ES-I3 (cell line): ENCODE measurements around the gene CYP3A7.
"Not testable (repeated sequence)": the region's sequence is repeated elsewhere in the genome, so short reads cannot be mapped to it uniquely, and the experiment has no call there.

Experiments used
- H3K36me3 ChIP-seq: 2 replicates; pipeline ENCODE4 v1.6.1; 2013; ENCODE audit warnings: mild to moderate bottlenecking, low read length, control low read depth, moderate library complexity; ENCODE audit not compliant: insufficient read depth
- H3K4me1 ChIP-seq: 2 replicates; pipeline ENCODE4 v1.6.1; 2013; ENCODE audit warnings: mild to moderate bottlenecking, control low read depth, low read length; ENCODE audit not compliant: insufficient read depth
- H3K9ac ChIP-seq: 2 replicates; pipeline ENCODE4 v1.6.1; 2013; ENCODE audit warnings: low read depth, mild to moderate bottlenecking, low read length, moderate library complexity
- H3K9me3 ChIP-seq: 2 replicates; pipeline ENCODE4 v1.6.1; 2013; ENCODE audit warnings: mild to moderate bottlenecking, low read length, moderate library complexity; ENCODE audit not compliant: control insufficient read depth, insufficient read depth

The CYP3A7 gene

DNA sequence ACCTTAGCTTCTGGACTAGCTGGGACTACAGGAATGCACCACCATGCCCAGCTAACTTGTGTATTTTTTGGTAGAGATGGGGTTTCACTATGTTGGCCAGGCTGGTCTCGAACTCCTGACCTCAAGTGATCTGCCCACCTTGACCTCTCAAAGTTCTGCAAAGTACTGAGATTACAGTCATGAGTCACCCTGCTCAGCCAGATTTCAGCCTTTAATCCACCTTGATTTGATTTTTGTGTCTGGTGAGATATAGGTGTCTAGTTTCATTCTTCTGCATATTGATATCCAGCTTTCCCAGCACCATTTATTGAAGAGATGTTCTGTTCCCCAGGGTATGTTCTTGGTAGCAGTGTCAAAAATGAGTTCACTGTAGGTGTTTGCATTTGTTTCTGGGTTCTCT is 20.1 kb upstream of the CYP3A7 start:
- peaks cover 4% of the 10 kb centered on the region; the same call in 1 of the 2 replicates for H3K4me1 ChIP-seq
- H3K9ac ChIP-seq: no peak overlapping the region
- no peaks in the 10 kb centered on the region for H3K9me3 ChIP-seq
- no peaks in the 10 kb centered on the region for H3K36me3 ChIP-seq

DNA sequence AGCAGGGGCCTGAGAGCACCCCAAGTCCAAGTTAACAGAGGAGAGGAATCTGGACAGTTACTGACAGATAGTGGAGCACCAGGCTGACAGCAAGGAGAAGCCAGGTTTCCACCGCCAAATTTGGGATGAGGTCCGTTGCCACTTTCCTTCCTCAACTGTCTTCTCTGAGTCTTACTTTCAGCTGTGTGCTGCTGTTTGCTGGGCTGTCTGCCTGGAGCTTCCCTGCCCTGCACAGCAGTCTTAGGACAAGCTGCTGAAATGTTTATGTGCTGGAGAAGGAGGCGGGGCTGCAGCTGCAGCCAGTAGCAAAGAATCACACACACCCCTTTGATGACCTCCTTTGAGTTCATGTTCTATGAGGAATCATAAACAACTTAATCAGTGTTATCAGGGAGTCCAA is 17.4 kb upstream of the CYP3A7 start:
- Histone ChIP-seq H3K4me1 (peaks cover 4% of the 10 kb centered on the region; the same call in 1 of the 2 replicates), H3K9ac (no peak overlapping the region), H3K36me3 (no peaks in the 10 kb centered on the region)

DNA sequence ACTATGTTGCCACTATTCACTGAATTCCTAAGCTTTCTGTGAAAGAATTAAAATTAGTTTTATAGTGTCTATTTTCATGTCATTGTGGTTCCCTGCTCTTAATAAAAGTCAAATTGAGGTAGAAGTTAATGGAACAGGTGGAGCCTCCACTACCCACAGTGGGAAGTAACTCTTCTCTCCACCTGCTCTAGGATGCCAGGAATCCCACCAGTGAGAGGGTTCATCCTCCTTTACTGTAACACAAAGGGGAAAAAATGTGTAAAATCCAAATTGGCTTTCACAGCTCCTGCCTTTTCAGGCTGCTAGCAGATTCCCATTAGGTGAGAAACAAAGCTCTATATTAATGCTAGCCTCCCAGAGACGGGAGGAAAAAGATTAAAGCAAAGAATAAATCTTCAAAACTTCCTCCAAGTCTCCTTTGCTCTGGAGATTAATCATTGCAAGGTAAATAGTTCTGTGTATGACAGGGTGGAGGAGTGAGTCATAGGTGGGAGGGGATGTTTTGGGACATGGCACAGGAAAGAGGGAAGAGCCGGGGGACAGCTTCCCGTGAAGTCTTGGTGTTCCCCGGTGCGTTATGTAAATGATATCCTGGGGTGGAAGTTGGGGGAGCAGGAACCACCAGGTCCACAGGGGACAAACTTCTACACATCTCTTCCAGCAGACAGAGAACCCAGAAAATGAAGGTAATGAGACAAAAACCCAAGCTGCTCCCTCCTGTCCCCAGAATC is 16.5 kb upstream of the CYP3A7 start:
- H3K9ac ChIP-seq, H3K9me3 ChIP-seq, H3K36me3 ChIP-seq, H3K4me1 ChIP-seq: not testable (repeated sequence)

More for the DNA sequence above, 17.4 kb upstream of the CYP3A7 start:
- no peaks in the 10 kb centered on the region for H3K9me3 ChIP-seq

DNA sequence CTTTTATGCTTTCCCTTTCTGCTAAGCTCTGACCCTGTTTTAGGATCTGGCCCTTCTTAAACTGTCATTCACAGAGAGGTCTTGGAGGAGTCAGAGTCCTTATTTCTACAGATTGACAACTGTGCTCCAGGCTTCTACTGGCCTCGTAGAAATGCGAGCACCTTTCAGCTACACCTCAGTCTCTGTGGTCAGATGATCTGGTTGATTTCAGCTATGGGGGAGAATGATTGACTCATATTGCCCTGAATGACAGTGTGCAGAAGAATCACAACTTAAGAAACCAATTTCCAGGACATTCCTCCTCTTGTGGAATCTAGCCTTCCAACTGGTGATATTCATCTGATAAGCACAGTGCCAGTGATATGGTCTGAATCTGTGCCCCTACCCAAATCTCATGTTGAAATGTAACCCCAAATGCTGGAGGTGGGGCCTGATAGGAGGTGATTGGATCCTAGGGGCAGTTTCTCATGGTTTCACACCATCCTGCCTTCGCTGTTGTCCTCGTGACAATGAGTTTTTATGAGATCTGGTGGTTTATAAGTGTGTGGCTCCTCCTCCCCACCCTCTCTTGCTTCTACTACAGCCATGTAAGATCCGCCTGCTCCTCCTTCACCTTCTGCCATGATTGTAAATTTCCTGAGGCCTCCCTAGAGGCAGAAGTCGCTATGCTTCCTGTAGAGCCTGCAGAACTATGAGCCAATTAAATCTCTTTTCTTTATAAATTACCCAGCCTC is 14.0 kb upstream of the CYP3A7 start:
- no peak overlapping the region for H3K9ac ChIP-seq
- H3K4me1 ChIP-seq: peaks cover 4% of the 10 kb centered on the region; the same call in 1 of the 2 replicates
- no peaks in the 10 kb centered on the region for H3K36me3 ChIP-seq
- H3K9me3 ChIP-seq: no peaks in the 10 kb centered on the region

DNA sequence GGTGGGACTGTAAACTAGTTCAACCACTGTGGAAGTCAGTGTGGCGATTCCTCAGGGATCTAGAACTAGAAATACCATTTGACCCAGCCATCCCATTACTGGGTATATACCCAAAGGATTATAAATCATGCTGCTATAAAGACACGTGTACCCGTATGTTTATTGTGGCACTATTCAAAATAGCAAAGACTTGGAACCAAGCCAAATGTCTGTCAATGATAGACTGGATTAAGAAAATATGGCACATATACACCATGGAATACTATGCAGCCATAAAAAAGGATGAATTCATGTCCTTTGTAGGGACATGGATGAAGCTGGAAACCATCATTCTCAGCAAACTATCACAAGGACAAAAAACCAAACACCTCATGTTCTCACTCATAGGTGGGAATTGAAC is 11.9 kb upstream of the CYP3A7 start:
- not testable (repeated sequence) for H3K9me3 ChIP-seq, H3K9ac ChIP-seq, H3K36me3 ChIP-seq

DNA sequence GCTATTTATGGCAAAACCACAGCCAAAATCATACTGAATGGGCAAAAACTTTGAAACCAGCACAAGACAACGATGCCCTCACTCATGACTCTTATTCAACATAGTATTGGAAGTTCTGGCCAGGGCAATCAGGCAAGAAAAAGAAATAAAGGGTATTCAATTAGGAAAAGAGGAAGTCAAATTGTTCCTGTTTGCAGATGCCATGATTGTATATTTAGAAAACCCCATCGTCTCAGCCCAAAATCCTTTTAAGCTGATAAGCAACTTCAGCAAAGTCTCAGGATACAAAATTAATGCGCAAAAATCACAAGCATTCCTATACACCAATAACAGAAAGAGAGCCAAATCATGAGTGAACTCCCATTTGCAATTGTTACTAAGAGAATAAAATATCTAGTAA is 10.4 kb upstream of the CYP3A7 start:
- not testable (repeated sequence) for H3K9me3 ChIP-seq, H3K9ac ChIP-seq, H3K4me1 ChIP-seq, H3K36me3 ChIP-seq

More for the DNA sequence above, 11.9 kb upstream of the CYP3A7 start:
- not testable (repeated sequence) for H3K4me1 ChIP-seq

DNA sequence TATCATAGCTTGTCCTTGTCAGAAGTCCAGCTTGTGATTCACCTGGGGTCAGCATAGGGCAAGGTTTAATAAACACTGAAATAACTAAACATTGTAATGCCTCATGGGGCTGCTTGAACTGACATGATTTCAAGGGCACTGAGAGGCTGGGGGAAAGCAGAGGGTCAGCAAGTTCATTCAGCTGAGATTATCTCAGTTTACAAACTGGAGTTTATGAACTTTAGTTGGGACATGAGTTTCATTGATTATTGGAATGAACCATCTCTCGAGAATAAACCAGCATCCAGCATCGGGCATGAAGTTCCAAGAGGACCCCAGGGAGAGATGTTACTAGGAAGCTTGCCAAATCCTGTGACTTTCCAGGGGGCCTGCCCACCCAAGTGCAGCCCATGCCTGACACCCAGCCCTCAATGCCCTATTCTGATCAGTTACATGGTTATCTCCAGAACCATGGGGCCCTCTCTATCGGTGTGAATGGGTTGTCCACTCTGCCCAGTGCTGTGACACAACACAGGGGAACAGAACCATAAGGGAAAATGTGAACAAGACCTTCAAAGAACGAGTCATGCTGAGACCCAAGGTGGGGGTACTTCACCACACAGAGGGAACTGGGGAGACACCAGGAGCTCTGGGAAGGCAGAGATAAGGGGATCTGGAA is 7.9 kb upstream of the CYP3A7 start:
- H3K9me3 ChIP-seq: no peaks in the 10 kb centered on the region
- 0 out of 2 replicates have a peak, but pooled peaks cover 2% of the 10 kb centered on the region for H3K4me1 ChIP-seq
- no peaks in the 10 kb centered on the region for H3K36me3 ChIP-seq
- no peak overlapping the region for H3K9ac ChIP-seq

DNA sequence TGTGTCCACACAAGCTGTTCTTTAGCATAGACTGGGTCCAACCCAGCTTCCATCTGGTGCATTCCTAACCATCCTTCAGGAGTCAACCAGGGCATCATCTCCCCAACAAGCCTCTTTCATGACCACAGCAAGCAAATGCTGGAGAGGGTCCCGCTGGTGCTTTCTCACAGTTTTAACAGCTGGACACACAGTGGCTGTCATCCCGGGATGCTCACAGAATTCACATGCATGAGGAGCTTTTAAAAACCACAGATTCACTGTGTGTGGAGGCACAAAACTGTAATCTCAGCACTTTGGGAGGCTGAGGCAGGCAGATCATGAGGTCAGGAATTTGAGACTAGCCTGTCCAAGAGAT is 6.4 kb upstream of the CYP3A7 start:
- H3K4me1 ChIP-seq: 0 out of 2 replicates have a peak, but pooled peaks cover 2% of the 10 kb centered on the region
- H3K36me3 ChIP-seq: no peaks in the 10 kb centered on the region
- H3K9me3 ChIP-seq: no peaks in the 10 kb centered on the region
- H3K9ac ChIP-seq: no peak overlapping the region

DNA sequence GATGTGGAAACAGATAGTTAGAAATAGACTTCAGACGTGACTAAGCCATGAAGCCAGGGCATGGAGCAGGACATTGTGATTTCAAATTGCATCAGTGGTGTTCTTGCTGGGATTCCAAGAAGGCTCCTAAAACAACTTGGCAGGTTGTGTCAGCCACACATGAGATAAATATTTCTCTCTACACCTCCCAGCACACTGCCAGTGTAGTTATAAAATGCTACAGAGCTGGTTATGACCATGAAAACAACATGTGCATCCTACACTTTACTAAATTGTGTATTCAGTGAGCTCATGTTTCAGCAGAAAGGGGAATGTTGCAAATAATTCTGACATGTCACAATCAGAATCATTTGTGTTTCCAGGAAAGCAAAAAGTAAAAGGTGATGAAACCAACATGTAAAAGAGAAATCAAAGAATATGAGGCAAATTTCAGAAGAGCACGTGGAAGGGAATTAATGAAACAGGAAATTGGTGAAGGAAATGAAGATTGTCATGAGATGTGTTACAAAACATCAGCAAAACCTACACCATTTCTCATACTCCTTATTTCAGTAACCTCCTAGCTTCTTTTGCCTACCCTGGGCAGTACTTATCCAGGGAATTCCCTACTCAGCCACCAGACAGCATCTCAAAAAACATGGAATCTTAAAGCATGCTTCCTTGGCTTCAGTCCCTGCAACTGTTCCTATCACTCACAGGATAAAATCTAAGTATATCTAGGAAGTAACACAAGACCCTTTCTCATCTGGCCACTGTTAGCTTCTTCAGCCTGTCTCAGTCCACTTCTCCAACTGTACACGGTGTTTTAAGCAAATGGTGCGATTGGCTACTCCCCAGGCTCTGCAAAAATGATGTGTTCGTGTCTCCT is 5.8 kb upstream of the CYP3A7 start:
- H3K4me1 ChIP-seq: 0 out of 2 replicates have a peak, but pooled peaks cover 2% of the 10 kb centered on the region
- no peaks in the 10 kb centered on the region for H3K36me3 ChIP-seq
- H3K9me3 ChIP-seq: no peaks in the 10 kb centered on the region
- H3K9ac ChIP-seq: no peak overlapping the region

DNA sequence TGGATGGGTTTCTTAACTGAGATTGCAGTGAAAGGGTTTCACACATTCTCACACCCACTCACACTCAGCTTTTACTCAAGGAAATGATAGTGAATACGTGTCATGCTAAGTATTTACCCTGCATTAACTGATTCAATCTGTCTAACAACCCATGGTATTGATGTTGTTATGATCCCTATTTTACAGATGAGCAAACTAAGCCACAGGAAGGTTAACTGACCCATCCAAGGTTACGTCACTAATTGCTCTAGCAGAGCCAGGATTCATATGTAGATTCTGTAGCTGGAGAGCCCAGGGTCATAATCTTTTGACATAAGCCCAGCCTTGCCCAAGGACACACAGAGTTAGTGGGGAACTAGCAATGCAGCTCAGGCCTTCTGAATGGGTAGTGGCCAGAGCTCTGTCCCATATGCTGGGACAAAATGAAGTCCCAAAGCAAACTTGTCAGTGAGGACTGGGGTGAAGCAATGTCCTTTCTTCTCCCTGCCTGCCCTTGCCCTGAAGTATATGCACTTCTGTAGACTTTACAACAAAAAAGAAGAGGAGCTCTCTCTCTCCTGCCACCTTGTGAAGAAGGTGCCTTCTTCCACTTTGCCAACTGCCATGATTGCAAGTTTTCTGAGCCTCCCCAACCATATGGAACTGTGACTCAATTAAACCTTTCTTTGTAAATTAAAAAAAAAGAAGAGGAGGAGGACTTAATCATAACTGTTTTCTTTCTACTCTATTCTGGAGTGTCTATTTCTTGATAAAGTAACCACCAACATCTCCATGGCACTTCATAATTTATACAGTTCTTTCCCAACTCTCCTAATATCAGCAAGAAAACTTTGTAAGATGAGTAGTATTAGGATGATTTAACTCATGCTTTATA is 4.9 kb upstream of the CYP3A7 start:
- Histone ChIP-seq H3K36me3 (no peaks in the 10 kb centered on the region), H3K9me3 (no peaks in the 10 kb centered on the region), H3K9ac (no peak overlapping the region), H3K4me1 (0 out of 2 replicates have a peak, but pooled peaks cover 2% of the 10 kb centered on the region)

DNA sequence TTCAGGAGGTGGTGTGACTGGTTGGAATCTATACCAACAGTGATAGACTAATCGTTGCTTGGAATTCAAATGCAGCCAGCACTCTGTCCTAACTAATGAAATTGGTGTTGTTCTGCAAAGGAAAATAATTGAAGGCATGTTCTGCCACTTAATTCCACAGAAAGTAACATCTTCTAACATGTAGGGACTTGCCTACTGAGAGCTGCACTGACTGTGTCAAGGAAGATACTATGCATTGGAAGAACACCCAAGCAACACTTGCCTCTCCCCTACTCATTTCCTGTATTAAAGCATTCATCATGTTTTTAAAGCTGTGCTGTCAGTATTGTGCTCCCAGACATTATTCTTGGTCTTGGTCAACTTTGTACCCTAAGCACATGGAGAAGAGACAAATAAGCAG is 2.7 kb upstream of the CYP3A7 start:
- no peak overlapping the region for H3K9ac ChIP-seq
- no peaks in the 10 kb centered on the region for H3K36me3 ChIP-seq
- H3K9me3 ChIP-seq: no peaks in the 10 kb centered on the region
- 0 out of 2 replicates have a peak, but pooled peaks cover 2% of the 10 kb centered on the region for H3K4me1 ChIP-seq

DNA sequence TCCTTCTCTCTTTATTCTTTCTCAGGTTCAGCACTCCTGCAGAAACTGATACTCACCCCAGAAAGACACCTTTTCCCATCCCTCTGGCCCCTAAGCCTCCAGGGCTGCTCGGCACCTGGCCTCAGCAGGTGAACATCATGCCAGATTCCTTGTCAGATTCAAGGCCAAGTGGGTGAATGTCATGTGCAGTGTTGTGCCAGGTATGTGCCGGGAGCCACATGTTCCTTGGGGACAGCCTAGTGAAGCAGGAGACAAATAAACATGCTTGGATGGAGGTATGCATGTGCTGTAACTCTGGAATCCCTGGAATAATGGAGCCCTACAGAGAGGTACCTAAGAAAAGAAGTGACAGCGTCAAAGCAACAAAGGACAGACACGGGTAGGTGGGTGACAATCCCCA is 1.7 kb upstream of the CYP3A7 start:
- H3K9me3 ChIP-seq, H3K36me3 ChIP-seq, H3K4me1 ChIP-seq, H3K9ac ChIP-seq: not testable (repeated sequence)

DNA sequence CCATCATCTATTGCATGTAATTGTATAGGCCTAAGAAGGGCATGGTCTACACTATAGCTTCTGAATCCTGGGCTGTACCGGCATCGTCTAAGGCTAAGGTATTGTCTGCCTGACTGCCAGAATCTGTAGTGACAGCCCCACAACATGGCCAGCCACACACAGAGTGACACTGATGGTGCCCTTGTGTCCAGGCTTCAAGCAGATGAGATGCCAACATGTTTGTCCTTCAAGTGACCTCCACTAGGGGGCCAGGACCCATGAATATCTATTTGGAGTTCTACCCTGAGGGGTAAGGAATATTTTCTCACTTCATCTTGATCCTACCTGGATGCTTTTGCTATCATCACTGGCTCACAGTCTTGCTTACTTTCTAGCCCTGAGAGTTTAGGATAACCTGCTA is 1.5 kb downstream of the CYP3A7 start:
- H3K9me3 ChIP-seq: no peaks in the 10 kb centered on the region
- H3K9ac ChIP-seq: no peak overlapping the region
- H3K4me1 ChIP-seq: no peaks in the 10 kb centered on the region
- no peaks in the 10 kb centered on the region for H3K36me3 ChIP-seq
